DMS153 treated with DMSO at 0.1 percent for 48 hours (cell line): ENCODE data around the gene FGF2.
"Not testable (repeated sequence)": the region's sequence is repeated elsewhere in the genome, so short reads cannot be mapped to it uniquely, and the experiment has no call there.

Source experiments
- DNase-seq: peaks from one replicate; lab custom pipeline; 2025; ENCODE audit not compliant: unreplicated experiment; lab: John Stamatoyannopoulos, UW

The FGF2 gene

GRCh38 chr4:122826553-122827257 is at the start of gene FGF2:
TSS of gene FGF2 (plus strand) at chr4:122826831. CDS start at chr4:122827175, 344 bp downstream.
- DNase-seq = no peak

- peak; percentile 19 for DNase-seq
These were observed 49.7 kb upstream of the FGF2 start for GRCh38 chr4:122776916-122777315.

- DNase-seq = no peak
These were observed 48.6 kb upstream of the FGF2 start for GRCh38 chr4:122777846-122778673.

GRCh38 chr4:122781486-122781885 is 45.1 kb upstream of the FGF2 start:
- no peak for DNase-seq

- DNase-seq = no peak
These were observed 43.1 kb upstream of the FGF2 start for GRCh38 chr4:122783301-122784215.

- DNase-seq = no peak
These were observed 42.4 kb upstream of the FGF2 start for GRCh38 chr4:122784261-122784660.

- no peak for DNase-seq
These were observed 41.5 kb upstream of the FGF2 start for GRCh38 chr4:122785099-122785498.

- DNase-seq = not testable (repeated sequence)
These were observed 40.3 kb upstream of the FGF2 start for GRCh38 chr4:122786296-122786695.

GRCh38 chr4:122786920-122787319 is 39.7 kb upstream of the FGF2 start:
- DNase-seq = not testable (repeated sequence)

GRCh38 chr4:122787940-122788339 is 38.7 kb upstream of the FGF2 start:
- no peak for DNase-seq

- DNase-seq = no peak
These were observed 37.7 kb upstream of the FGF2 start for GRCh38 chr4:122788935-122789334.

- DNase-seq = no peak
These were observed 32.8 kb upstream of the FGF2 start for GRCh38 chr4:122793811-122794210.

- DNase-seq = no peak
These were observed 29.7 kb upstream of the FGF2 start for GRCh38 chr4:122796801-122797404.

- no peak for DNase-seq
These were observed 29.1 kb upstream of the FGF2 start for GRCh38 chr4:122797405-122798094.

- DNase-seq = peak; percentile 20
These were observed 28.5 kb upstream of the FGF2 start for GRCh38 chr4:122798101-122798500.

GRCh38 chr4:122798917-122799316 is 27.7 kb upstream of the FGF2 start:
- no peak for DNase-seq

GRCh38 chr4:122803788-122804208 is 22.8 kb upstream of the FGF2 start:
- DNase-seq = no peak

- no peak for DNase-seq
These were observed 19.5 kb upstream of the FGF2 start for GRCh38 chr4:122806981-122807679.

GRCh38 chr4:122810669-122811068 is 16.0 kb upstream of the FGF2 start:
- no peak for DNase-seq

- not testable (repeated sequence) for DNase-seq
These were observed 14.8 kb upstream of the FGF2 start for GRCh38 chr4:122811781-122812180.
